Bronchial epithelial cell (primary cell): ENCODE results near the gene INPP5E. TPM values are rescaled to one million over a fixed set of nuclear protein-coding genes. Genes with fewer than 3 reads are reported as not detected.

Experiments used
- DNase-seq: peaks from one replicate; pipeline ENCODE4 v3.0.0-alpha.2; 2010; ENCODE audit warnings: low read depth
- FAIRE-seq: peaks from 2 replicates; lab custom pipeline; 2011; peaks lifted over from hg19 to GRCh38; lab: Jason Lieb, UNC
- H3K27me3 ChIP-seq: 2 replicates; pipeline ENCODE4 v1.5.1; 2011; ENCODE audit warnings: low read length; ENCODE audit not compliant: control insufficient read depth, insufficient read depth
- H3K36me3 ChIP-seq: 2 replicates; pipeline ENCODE4 v1.5.1; 2011; ENCODE audit warnings: low read length; ENCODE audit not compliant: control insufficient read depth, insufficient read depth
- H3K4me3 ChIP-seq: 2 replicates; pipeline ENCODE4 v1.5.1; 2011; ENCODE audit warnings: mild to moderate bottlenecking, low read depth, low read length, control low read depth
- CTCF ChIP-seq: IDR thresholded peaks from 2 replicates; pipeline ENCODE4 v1.5.1; 2011; ENCODE audit warnings: mild to moderate bottlenecking, moderate library complexity, low read length, control low read depth, inconsistent platforms; ENCODE audit not compliant: insufficient read depth, severe bottlenecking
- total RNA-seq: library from RNA; depleted of rRNA; stranded (reverse); fragments of >200 nt; gene quantifications from 2 replicates; pipeline ENCODE4 v1.2.1, GENCODE V29; 2014

Gene INPP5E
- total RNA-seq, 1 donor from 2014 or later = 2.4 TPM

- H3K27me3 ChIP-seq = no peaks in the 10 kb centered on the region
- no peak for DNase-seq
- peaks cover 55% of the 10 kb centered on the region for H3K36me3 ChIP-seq
- TF ChIP-seq CTCF = no peak
- no peak overlapping the region for H3K4me3 ChIP-seq
- FAIRE-seq = no peak
Observed at GRCh38 chr9:136462664-136463063, 23.0 kb upstream of the INPP5E start.

- DNase-seq = no peak
- no peak for TF ChIP-seq CTCF
- Histone ChIP-seq H3K27me3 (no peaks in the 10 kb centered on the region), H3K36me3 (peaks cover 54% of the 10 kb centered on the region), H3K4me3 (no peak overlapping the region)
- no peak for FAIRE-seq
Observed at GRCh38 chr9:136460772-136461325, 21.2 kb upstream of the INPP5E start.

GRCh38 chr9:136459425-136459824 is 19.8 kb upstream of the INPP5E start:
- TF ChIP-seq CTCF = no peak
- DNase-seq = no peak
- H3K4me3 ChIP-seq = no peak overlapping the region
- peaks cover 59% of the 10 kb centered on the region for H3K36me3 ChIP-seq
- H3K27me3 ChIP-seq = no peaks in the 10 kb centered on the region
- FAIRE-seq = no peak

- no peak overlapping the region for H3K4me3 ChIP-seq
- no peak for FAIRE-seq
- TF ChIP-seq CTCF = no peak
- H3K36me3 ChIP-seq = peaks cover 52% of the 10 kb centered on the region
- no peak for DNase-seq
- no peaks in the 10 kb centered on the region for H3K27me3 ChIP-seq
Observed at GRCh38 chr9:136457326-136457725, 17.7 kb upstream of the INPP5E start.

- TF ChIP-seq CTCF = no peak
- no peak for FAIRE-seq
- peaks cover 52% of the 10 kb centered on the region for H3K36me3 ChIP-seq
- DNase-seq = no peak
- no peaks in the 10 kb centered on the region for H3K27me3 ChIP-seq
- no peak overlapping the region for H3K4me3 ChIP-seq
Observed at GRCh38 chr9:136456258-136456657, 16.6 kb upstream of the INPP5E start.
